Colonic mucosa (tissue), 4 donors: ENCODE results near the gene RAB18. TPM values are rescaled to one million over a fixed set of nuclear protein-coding genes. Genes with fewer than 3 reads are reported as not detected.

Source experiments
- DNase-seq: peaks from one replicate; pipeline ENCODE4 v3.0.0-alpha.2; 2020
- H3K27ac ChIP-seq: fragments of 200-600 bp; one replicate; pipeline ENCODE4 v1.8.0; 2021
- H3K27me3 ChIP-seq: fragments of 200-600 bp; one replicate; pipeline ENCODE4 v1.8.0; 2021
- H3K36me3 ChIP-seq: fragments of 200-600 bp; one replicate; pipeline ENCODE4 v1.8.0; 2021
- H3K4me1 ChIP-seq: fragments of 200-600 bp; one replicate; pipeline ENCODE4 v1.8.0; 2021; ENCODE audit warnings: mild to moderate bottlenecking
- H3K4me3 ChIP-seq: fragments of 200-600 bp; one replicate; pipeline ENCODE4 v1.8.0; 2021
- H3K9ac ChIP-seq, 2 donors: one replicate each; pipeline ENCODE4 v1.7.0; 2013; ENCODE audit warnings: control low read depth in 2 of 2, low read depth in 2 of 2, low read length in 2 of 2
- H3K9me3 ChIP-seq: fragments of 200-600 bp; one replicate; pipeline ENCODE4 v1.8.0; 2021
- intact Hi-C: fragments of 100-400 bp; cut with DNase I; formaldehyde crosslinking; loops from one replicate; pipeline ENCODE4 v1.14.1; 2022
- total RNA-seq, 2 donors: library from RNA; stranded (reverse); fragmentation: NEBNext Ultra II Directional in 1 of 2; extraction: Animal tissue kit (Norgen Biotek cat#: 25700) in 1 of 2; gene quantifications; one replicate each; pipeline ENCODE4 v1.2.1, GENCODE V29; 2021
- TF ChIP-seq, protein P1 (sequence below): fragments of 200-600 bp; IDR thresholded peaks from one replicate; pipeline ENCODE4 v1.8.0; 2022; ENCODE audit warnings: antibody characterized with exemption, mild to moderate bottlenecking
- donor health status: healthy.
- donor health status: DM: no; HTN: no; CAD: no.
- donor health status: DM: no; HTN: no; CAD: no.

The RAB18 gene
- total RNA-seq, 2 donors from 2014 or later, result 79.2 to 114 TPM

DNA sequence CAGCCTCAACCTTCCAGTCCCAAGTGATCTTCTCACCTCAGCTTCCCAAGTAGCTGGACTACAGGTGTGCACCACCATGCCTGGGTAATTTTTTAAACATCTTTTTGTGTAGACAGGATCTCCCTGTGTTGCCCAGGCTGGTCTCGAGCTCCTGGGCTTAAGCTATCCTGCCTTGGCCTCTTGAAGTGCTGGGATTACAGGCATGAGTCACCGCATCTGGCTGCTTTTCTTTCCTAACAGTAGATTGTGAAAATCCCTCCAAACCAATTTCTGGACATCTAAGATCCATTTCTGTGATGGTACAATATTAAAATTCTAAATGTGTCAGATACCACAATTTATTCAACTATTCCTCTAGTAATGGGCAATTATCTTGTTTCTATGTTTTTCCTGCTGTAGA is 38.7 kb downstream of the RAB18 start:
- H3K9me3 ChIP-seq, result no peaks in the 10 kb centered on the region
- H3K27me3 ChIP-seq, result no peaks in the 10 kb centered on the region
- H3K36me3 ChIP-seq, result no peaks in the 10 kb centered on the region
- H3K4me1 ChIP-seq, result no peaks in the 10 kb centered on the region
- H3K27ac ChIP-seq, result no peak overlapping the region
- H3K9ac ChIP-seq, result no peak overlapping the region
- no peak for DNase-seq
- intact Hi-C loops, result no loop called here
- TF ChIP-seq, protein P1, sequence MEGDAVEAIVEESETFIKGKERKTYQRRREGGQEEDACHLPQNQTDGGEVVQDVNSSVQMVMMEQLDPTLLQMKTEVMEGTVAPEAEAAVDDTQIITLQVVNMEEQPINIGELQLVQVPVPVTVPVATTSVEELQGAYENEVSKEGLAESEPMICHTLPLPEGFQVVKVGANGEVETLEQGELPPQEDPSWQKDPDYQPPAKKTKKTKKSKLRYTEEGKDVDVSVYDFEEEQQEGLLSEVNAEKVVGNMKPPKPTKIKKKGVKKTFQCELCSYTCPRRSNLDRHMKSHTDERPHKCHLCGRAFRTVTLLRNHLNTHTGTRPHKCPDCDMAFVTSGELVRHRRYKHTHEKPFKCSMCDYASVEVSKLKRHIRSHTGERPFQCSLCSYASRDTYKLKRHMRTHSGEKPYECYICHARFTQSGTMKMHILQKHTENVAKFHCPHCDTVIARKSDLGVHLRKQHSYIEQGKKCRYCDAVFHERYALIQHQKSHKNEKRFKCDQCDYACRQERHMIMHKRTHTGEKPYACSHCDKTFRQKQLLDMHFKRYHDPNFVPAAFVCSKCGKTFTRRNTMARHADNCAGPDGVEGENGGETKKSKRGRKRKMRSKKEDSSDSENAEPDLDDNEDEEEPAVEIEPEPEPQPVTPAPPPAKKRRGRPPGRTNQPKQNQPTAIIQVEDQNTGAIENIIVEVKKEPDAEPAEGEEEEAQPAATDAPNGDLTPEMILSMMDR, result no peak
- H3K4me3 ChIP-seq, result no peak overlapping the region

DNA sequence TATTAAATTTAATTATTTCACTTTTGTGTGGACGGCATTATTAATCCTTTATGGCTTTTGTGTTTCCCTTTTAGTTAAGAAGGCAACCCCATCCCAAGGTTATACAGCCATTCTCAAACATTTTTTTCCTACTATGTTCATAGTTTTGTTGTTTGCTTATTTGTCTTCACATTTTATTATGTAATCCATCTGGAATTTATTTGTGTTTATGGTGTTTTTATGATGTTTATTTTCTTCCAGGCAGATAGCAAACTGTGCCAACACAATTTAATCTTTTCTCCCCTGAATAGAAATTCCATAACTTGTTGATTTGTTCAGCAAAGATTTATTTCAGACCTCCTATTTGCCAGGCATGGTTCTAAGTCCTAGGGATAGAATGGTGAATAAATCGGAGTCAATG is 42.9 kb downstream of the RAB18 start:
- Histone ChIP-seq H3K36me3 (no peaks in the 10 kb centered on the region), H3K27me3 (no peaks in the 10 kb centered on the region), H3K27ac (no peak overlapping the region), H3K4me3 (no peak overlapping the region), H3K4me1 (no peaks in the 10 kb centered on the region), H3K9me3 (no peaks in the 10 kb centered on the region), H3K9ac (no peak overlapping the region)
- no peak for DNase-seq
- intact Hi-C loops, result no loop called here
- TF ChIP-seq, protein P1, result no peak

DNA sequence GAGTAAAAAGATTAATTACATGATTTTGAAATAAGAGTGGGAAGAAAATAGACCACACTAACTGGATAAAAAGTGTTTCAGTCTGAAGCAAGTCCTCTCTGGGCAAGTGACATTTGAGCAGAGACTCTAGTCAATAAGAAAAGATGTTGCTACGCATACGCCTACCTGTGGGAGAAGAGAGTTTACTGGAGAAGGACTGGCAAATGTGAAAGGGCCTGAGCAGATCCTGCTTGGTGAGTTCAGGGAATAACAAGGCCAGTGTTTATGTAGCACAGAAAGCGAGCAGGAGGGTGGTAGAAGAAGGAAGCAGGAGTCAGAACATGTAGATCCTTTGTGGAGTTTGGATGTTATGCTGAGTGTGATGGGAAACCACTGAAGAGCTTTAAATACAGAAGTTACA is 43.4 kb downstream of the RAB18 start:
- intact Hi-C loops, result no loop called here
- no peaks in the 10 kb centered on the region for H3K4me1 ChIP-seq
- TF ChIP-seq, protein P1, result no peak
- H3K27me3 ChIP-seq, result no peaks in the 10 kb centered on the region
- H3K9ac ChIP-seq, result no peak overlapping the region
- no peak for DNase-seq
- no peaks in the 10 kb centered on the region for H3K36me3 ChIP-seq
- H3K4me3 ChIP-seq, result no peak overlapping the region
- H3K9me3 ChIP-seq, result no peaks in the 10 kb centered on the region
- no peak overlapping the region for H3K27ac ChIP-seq

- no peak overlapping the region for H3K9ac ChIP-seq
- no peak for DNase-seq
- TF ChIP-seq, protein P1, result no peak
- H3K9me3 ChIP-seq, result no peaks in the 10 kb centered on the region
- H3K4me3 ChIP-seq, result no peak overlapping the region
- intact Hi-C loops, result no loop called here
- H3K36me3 ChIP-seq, result no peaks in the 10 kb centered on the region
- no peaks in the 10 kb centered on the region for H3K27me3 ChIP-seq
- no peaks in the 10 kb centered on the region for H3K4me1 ChIP-seq
- no peak overlapping the region for H3K27ac ChIP-seq
Observed at GRCh38 chr10:27550823-27551222, 46.7 kb downstream of the RAB18 start.

DNA sequence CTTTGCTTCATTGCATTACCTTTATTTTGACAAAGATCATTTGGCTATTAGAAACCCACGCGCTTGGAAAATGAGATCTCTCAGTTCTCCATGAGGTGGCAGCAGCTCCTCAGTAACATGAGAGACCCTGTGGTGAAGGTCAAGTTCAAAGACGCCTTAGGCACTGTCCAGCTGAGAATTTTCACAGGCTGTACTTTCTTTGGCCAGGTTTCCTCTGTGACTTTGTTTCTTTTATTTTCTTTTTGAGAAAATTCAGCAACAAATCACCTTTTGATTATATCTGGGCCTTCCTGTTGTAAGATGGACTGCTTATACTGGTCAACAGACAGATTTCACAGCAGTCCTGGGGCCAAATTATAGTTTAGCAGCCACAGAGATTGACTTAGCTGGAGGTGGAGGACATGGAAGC is 54.5 kb downstream of the RAB18 start:
- peak; percentile 69 for DNase-seq
- no peaks in the 10 kb centered on the region for H3K9me3 ChIP-seq
- H3K9ac ChIP-seq, result no peak overlapping the region
- no peak overlapping the region for H3K27ac ChIP-seq
- H3K4me3 ChIP-seq, result no peak overlapping the region
- H3K4me1 ChIP-seq, result no peaks in the 10 kb centered on the region
- TF ChIP-seq, protein P1, result peak; percentile 59
- H3K36me3 ChIP-seq, result no peaks in the 10 kb centered on the region
- intact Hi-C loops, result loop anchor here (2.0 kb wide), 1 partner anchor 96 kb away; no protein-coding TSS in a partner anchor
- no peaks in the 10 kb centered on the region for H3K27me3 ChIP-seq

- no peak for DNase-seq
- no peak overlapping the region for H3K4me3 ChIP-seq
- H3K27ac ChIP-seq, result no peak overlapping the region
- TF ChIP-seq, protein P1, result no peak
- intact Hi-C loops, result no loop called here
- no peak overlapping the region for H3K9ac ChIP-seq
- H3K27me3 ChIP-seq, result no peaks in the 10 kb centered on the region
- H3K9me3 ChIP-seq, result no peaks in the 10 kb centered on the region
- H3K36me3 ChIP-seq, result no peaks in the 10 kb centered on the region
- no peaks in the 10 kb centered on the region for H3K4me1 ChIP-seq
Observed at GRCh38 chr10:27561334-27561733, 57.2 kb downstream of the RAB18 start.
